Activated naive CD4-positive, alpha-beta T cell treated with anti-CD3 and anti-CD28 coated beads for 36 hours (primary cell): ENCODE data around the gene MRTO4. TPM values are rescaled to one million over a fixed set of nuclear protein-coding genes. Genes with fewer than 3 reads are reported as not detected.

Source experiments
- CTCF ChIA-PET: fragments of 350-600 bp; sonication (Branson Sonifier 250); formaldehyde crosslinking; loops from one replicate; lab custom pipeline; 2021; ENCODE audit warnings: antibody characterized with exemption; lab: Charles Lee
- DNase-seq: peaks from one replicate; pipeline ENCODE4 v3.0.0-alpha.2; 2020
- H3K27ac Mint-ChIP-seq: one replicate; pipeline ENCODE4 v1.8.0; 2021; ENCODE audit warnings: mild to moderate bottlenecking, mixed read lengths
- H3K27me3 Mint-ChIP-seq: one replicate; pipeline ENCODE4 v1.8.0; 2021; ENCODE audit warnings: low read depth, mixed read lengths
- H3K36me3 Mint-ChIP-seq: one replicate; pipeline ENCODE4 v1.8.0; 2021; ENCODE audit warnings: low read depth, mixed read lengths
- H3K4me1 Mint-ChIP-seq: one replicate; pipeline ENCODE4 v1.8.0; 2021; ENCODE audit warnings: low read depth, mixed read lengths
- H3K4me3 Mint-ChIP-seq: one replicate; pipeline ENCODE4 v1.8.0; 2021; ENCODE audit warnings: mild to moderate bottlenecking, moderate library complexity, mixed read lengths
- H3K9me3 Mint-ChIP-seq: one replicate; pipeline ENCODE4 v1.8.0; 2021; ENCODE audit warnings: mixed read lengths
- intact Hi-C: fragments of 100-400 bp; cut with micrococcal nuclease; formaldehyde crosslinking; loops from one replicate; pipeline ENCODE4 v1.15.1; 2023
- total RNA-seq, 2 experiments: library from RNA; stranded (reverse); gene quantifications; one replicate each; pipeline ENCODE4 v1.2.3, GENCODE V29; 2021

The MRTO4 gene
- total RNA-seq, result 10 to 100 TPM; 53.2 to 54.3 TPM

- Mint-ChIP-seq H3K27ac (peak within 1 kb of the TSS; percentile 90), H3K36me3 (peaks cover 5% of the 10 kb centered on the region), H3K9me3 (no peaks in the 10 kb centered on the region), H3K4me3 (peak within 1 kb of the TSS; percentile 85), H3K4me1 (peaks cover 47% of the 10 kb centered on the region), H3K27me3 (no peaks in the 10 kb centered on the region)
- peak; percentile 90 for DNase-seq
- intact Hi-C loops, result loop anchor here (1.0 to 5.0 kb wide), 5 partner anchors 41 to 401 kb away; partner anchors contain the start of genes CAPZB and UBR4
- CTCF ChIA-PET, result interaction anchor here (0.7 to 1.6 kb wide), 7 partner anchors 11 to 453 kb away, joined by 3 to 6 read pairs (median 3); no protein-coding TSS in a partner anchor
Measured at GRCh38 chr1:19251305-19252196, at the start of gene MRTO4, which contains the start of gene EMC1. Gene MRTO4 (plus strand): TSS chr1:19251805. CDS start chr1:19251836, 31 bp downstream. Gene EMC1 (minus strand): TSS chr1:19251524. CDS start chr1:19251509, 15 bp downstream.

DNA sequence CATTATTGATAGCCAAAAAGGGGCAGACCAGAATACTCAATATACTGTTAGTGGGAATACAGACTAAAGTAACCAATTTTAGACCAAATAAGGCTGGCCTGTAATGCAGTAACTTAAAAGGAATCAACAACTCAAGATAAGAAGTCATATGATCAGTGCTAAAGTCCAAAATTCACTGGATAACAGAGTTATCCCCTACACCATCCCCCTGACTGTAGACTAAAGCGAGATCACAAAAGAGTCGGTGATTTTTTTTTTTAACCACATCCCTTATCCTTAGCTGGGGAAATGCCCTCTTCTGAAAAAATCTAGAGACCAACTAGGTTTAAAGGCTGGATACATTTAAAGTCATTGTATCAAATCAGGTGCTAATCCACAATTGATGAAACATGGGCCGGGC, 49.2 kb upstream of the MRTO4 start:
- H3K9me3 Mint-ChIP-seq, result no peaks in the 10 kb centered on the region
- no peaks in the 10 kb centered on the region for H3K27me3 Mint-ChIP-seq
- H3K4me3 Mint-ChIP-seq, result no peak overlapping the region
- no peak overlapping the region for H3K27ac Mint-ChIP-seq
- CTCF ChIA-PET, result interaction anchor here (0.9 kb wide), 2 partner anchors 10 to 22 kb away, joined by 3 to 4 read pairs; no protein-coding TSS in a partner anchor
- intact Hi-C loops, result no loop called here
- H3K4me1 Mint-ChIP-seq, result peaks cover 53% of the 10 kb centered on the region
- DNase-seq, result no peak
- H3K36me3 Mint-ChIP-seq, result peaks cover 28% of the 10 kb centered on the region

- Mint-ChIP-seq H3K4me3 (no peak overlapping the region), H3K27ac (no peak overlapping the region), H3K36me3 (peaks cover 27% of the 10 kb centered on the region), H3K4me1 (peaks cover 63% of the 10 kb centered on the region), H3K9me3 (no peaks in the 10 kb centered on the region), H3K27me3 (no peaks in the 10 kb centered on the region)
- intact Hi-C loops, result no loop called here
- CTCF ChIA-PET, result no interaction called here
- DNase-seq, result no peak
Measured at GRCh38 chr1:19203440-19203839, 48.2 kb upstream of the MRTO4 start.

GRCh38 chr1:19204446-19205266, 46.9 kb upstream of the MRTO4 start:
- Mint-ChIP-seq H3K9me3 (no peaks in the 10 kb centered on the region), H3K36me3 (peaks cover 24% of the 10 kb centered on the region), H3K4me3 (no peak overlapping the region), H3K27me3 (no peaks in the 10 kb centered on the region), H3K27ac (no peak overlapping the region), H3K4me1 (peaks cover 70% of the 10 kb centered on the region)
- DNase-seq, result no peak
- CTCF ChIA-PET, result interaction anchor here (0.7 to 1.3 kb wide), 2 partner anchors 20 to 425 kb away, joined by 3 read pairs; no protein-coding TSS in a partner anchor
- intact Hi-C loops, result loop anchor here (1.0 kb wide), 2 partner anchors 18 to 35 kb away; no protein-coding TSS in a partner anchor

- no peak overlapping the region for H3K27ac Mint-ChIP-seq
- intact Hi-C loops, result loop anchor here (1.0 kb wide), 2 partner anchors 19 to 36 kb away; no protein-coding TSS in a partner anchor
- H3K4me1 Mint-ChIP-seq, result peaks cover 70% of the 10 kb centered on the region
Measured at GRCh38 chr1:19205403-19205802, 46.2 kb upstream of the MRTO4 start.

DNA sequence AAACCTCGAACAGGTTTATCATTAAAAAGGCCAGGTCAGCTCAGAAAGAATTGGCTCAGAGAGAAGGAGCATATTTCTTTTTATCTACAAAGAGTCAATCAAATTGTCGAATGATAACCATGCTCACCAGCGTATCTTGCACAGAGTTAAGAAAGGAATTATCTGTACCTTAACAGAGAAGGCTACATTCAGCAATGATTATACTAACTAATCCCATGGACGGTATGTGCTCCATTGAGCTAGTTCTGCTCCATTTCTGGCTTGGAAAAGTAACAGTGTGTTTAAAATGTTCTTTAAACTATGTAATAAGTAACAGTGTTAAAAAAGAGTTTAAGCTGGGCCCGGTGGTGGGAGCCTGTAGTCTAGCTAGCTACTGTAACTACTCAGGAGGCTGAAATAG, 45.8 kb upstream of the MRTO4 start:
- no peaks in the 10 kb centered on the region for H3K9me3 Mint-ChIP-seq
- peaks cover 23% of the 10 kb centered on the region for H3K36me3 Mint-ChIP-seq
- H3K4me1 Mint-ChIP-seq, result peaks cover 70% of the 10 kb centered on the region
- intact Hi-C loops, result loop anchor here (1.0 kb wide), 2 partner anchors 20 to 37 kb away; no protein-coding TSS in a partner anchor
- no peak overlapping the region for H3K27ac Mint-ChIP-seq
- CTCF ChIA-PET, result interaction anchor here (0.6 to 1.3 kb wide), 3 partner anchors 22 to 260 kb away, joined by 3 to 6 read pairs (median 3); no protein-coding TSS in a partner anchor
- H3K4me3 Mint-ChIP-seq, result no peak overlapping the region
- no peaks in the 10 kb centered on the region for H3K27me3 Mint-ChIP-seq
- DNase-seq, result no peak

More at GRCh38 chr1:19205403-19205802, 46.2 kb upstream of the MRTO4 start:
- H3K4me3 Mint-ChIP-seq, result no peak overlapping the region
- DNase-seq, result no peak
- CTCF ChIA-PET, result interaction anchor here (1.3 kb wide), 1 partner anchor 21 kb away, joined by 3 read pairs; no protein-coding TSS in a partner anchor
- no peaks in the 10 kb centered on the region for H3K27me3 Mint-ChIP-seq
- H3K36me3 Mint-ChIP-seq, result peaks cover 23% of the 10 kb centered on the region
- H3K9me3 Mint-ChIP-seq, result no peaks in the 10 kb centered on the region

DNA sequence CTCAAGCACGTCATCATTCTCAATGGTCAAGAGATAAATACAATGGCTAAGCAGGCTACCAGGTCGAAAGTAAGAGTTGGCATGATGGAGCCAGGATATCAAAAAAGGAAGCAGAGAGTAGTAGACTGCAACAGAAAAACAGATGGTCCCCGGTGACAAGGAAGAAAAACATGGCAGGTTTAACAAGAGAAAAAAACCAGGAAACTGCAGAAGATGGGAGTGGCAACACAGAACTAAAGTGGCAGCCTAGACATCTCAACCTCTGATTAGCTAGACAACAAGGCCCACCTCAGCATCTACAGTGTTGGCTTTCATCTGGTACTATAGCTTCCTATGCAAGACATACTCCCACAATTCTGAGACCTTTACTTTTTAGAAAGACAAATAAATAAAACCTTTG, 44.7 kb upstream of the MRTO4 start:
- H3K9me3 Mint-ChIP-seq, result no peaks in the 10 kb centered on the region
- no peak overlapping the region for H3K4me3 Mint-ChIP-seq
- no peaks in the 10 kb centered on the region for H3K27me3 Mint-ChIP-seq

DNA sequence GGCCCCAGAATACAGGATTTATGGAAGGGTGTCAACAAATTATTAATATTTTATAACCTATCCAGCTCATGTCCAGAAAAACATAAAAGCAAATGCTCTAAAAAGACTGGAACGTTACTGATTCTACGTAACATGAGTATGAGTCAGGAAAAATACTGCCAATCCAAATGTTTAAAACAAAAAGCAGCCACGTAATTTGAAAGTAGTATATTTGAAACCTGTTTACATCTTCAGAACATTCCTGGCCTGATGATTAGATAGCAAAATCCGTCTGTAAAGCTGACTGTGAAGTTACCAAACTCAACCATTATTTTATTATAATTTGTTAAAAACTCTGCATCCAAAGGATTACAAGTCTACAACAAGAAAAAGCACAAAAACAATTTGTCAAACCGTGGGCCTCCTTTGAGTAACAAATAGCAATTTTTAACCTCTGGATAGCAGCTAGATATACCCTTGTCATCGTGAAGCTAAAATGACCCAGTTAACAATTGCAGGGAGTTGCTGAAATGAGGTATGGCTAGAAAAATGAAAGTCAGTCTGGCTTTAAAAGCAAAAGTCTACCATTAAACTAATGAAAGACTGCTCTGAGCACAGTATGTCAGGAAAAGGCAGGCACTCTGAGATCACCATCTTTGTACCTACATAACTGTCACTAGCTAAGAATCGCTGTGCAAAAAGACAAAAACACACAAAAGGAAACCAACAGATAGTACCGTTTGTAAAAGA, 42.7 kb upstream of the MRTO4 start:
- DNase-seq, result peak; percentile 7
- intact Hi-C loops, result loop anchor here (1.0 kb wide), 1 partner anchor 40 kb away; no protein-coding TSS in a partner anchor
- no peaks in the 10 kb centered on the region for H3K27me3 Mint-ChIP-seq
- peaks cover 28% of the 10 kb centered on the region for H3K36me3 Mint-ChIP-seq
- H3K4me1 Mint-ChIP-seq, result peaks cover 75% of the 10 kb centered on the region
- H3K9me3 Mint-ChIP-seq, result no peaks in the 10 kb centered on the region
- CTCF ChIA-PET, result interaction anchor here (1.0 to 3.1 kb wide), 4 partner anchors 11 to 39 kb away, joined by 3 to 12 read pairs (median 4); no protein-coding TSS in a partner anchor
- H3K27ac Mint-ChIP-seq, result peak overlapping the region; percentile 90
- H3K4me3 Mint-ChIP-seq, result peak overlapping the region; percentile 90

More for the DNA sequence above, 44.7 kb upstream of the MRTO4 start:
- intact Hi-C loops, result no loop called here
- H3K27ac Mint-ChIP-seq, result no peak overlapping the region
- CTCF ChIA-PET, result interaction anchor here (3.1 kb wide), 1 partner anchor 27 kb away, joined by 12 read pairs; no protein-coding TSS in a partner anchor
- H3K4me1 Mint-ChIP-seq, result peaks cover 75% of the 10 kb centered on the region
- peaks cover 26% of the 10 kb centered on the region for H3K36me3 Mint-ChIP-seq
- no peak for DNase-seq

DNA sequence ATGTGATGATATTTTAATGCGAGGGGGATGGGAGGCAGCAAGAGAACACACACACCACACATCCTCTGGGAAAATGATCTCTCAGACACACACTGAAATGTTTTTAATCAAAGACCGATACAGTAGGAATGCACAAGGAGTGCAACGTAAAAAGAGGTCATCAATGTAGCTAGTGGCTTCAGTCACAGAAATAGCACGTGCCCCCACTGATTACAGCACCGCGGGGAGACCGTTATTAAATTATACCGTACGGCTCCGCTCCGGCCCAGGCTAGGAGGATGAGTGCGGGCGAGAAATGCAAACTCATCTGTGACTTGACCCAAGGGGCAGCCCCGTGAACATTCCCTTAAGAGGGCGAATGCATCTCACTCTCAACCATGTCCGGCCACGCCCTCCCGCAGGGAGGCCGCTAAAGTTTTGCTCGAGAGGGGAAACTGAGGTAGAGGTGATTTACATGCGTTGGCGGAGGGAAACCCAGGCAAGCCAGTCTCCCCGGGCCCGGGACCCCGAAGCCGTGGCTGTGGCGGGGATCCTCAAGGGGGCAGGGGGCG, 42.1 kb upstream of the MRTO4 start:
- DNase-seq, result peak; percentile 89
- intact Hi-C loops, result loop anchor here (1.0 kb wide), 1 partner anchor 40 kb away; no protein-coding TSS in a partner anchor
- H3K4me1 Mint-ChIP-seq, result peaks cover 74% of the 10 kb centered on the region
- CTCF ChIA-PET, result interaction anchor here (1.4 to 3.1 kb wide), 2 partner anchors 30 to 40 kb away, joined by 3 to 12 read pairs; no protein-coding TSS in a partner anchor
- H3K4me3 Mint-ChIP-seq, result peak overlapping the region; percentile 90
- H3K27ac Mint-ChIP-seq, result peak overlapping the region; percentile 90
- H3K9me3 Mint-ChIP-seq, result no peaks in the 10 kb centered on the region
- peaks cover 29% of the 10 kb centered on the region for H3K36me3 Mint-ChIP-seq
- no peaks in the 10 kb centered on the region for H3K27me3 Mint-ChIP-seq

- CTCF ChIA-PET, result interaction anchor here (1.0 to 2.2 kb wide), 3 partner anchors 10 to 30 kb away, joined by 3 to 8 read pairs (median 6); no protein-coding TSS in a partner anchor
- Mint-ChIP-seq H3K9me3 (no peaks in the 10 kb centered on the region), H3K27me3 (no peaks in the 10 kb centered on the region), H3K4me1 (peaks cover 69% of the 10 kb centered on the region), H3K36me3 (peaks cover 25% of the 10 kb centered on the region), H3K27ac (peak within 1 kb of the TSS; percentile 95), H3K4me3 (peak within 1 kb of the TSS; percentile 90)
- intact Hi-C loops, result loop anchor here (1.0 kb wide), 4 partner anchors 41 to 386 kb away; partner anchors contain the start of genes EMC1 and MRTO4
- DNase-seq, result peak; percentile 97
Measured at GRCh38 chr1:19209990-19210771, 41.4 kb upstream of the MRTO4 start, which contains the start of gene UBR4. Gene UBR4 (minus strand): TSS chr1:19210266. CDS start chr1:19210248, 18 bp downstream.
